HCT116 (cell line): Measurements from ENCODE around the gene STK16. TPM values are rescaled to one million over a fixed set of nuclear protein-coding genes. Genes with fewer than 3 reads are reported as not detected.

Source experiments
- ATAC-seq: fragments of 200-7000 bp; cut with Tn5 transposase; 2 replicates; pipeline ENCODE4 v1.9.1; 2020; ENCODE audit warnings: mild to moderate bottlenecking, moderate library complexity
- BruUV-seq: library from RNA; stranded (reverse); fragments of 400-500 nt; replicated peaks from 2 replicates; lab custom pipeline; 2021; lab: Mats Ljungman, UMichigan
- CTCF ChIA-PET: fragments of 300-600 bp; sonication (Branson Sonifier 250); formaldehyde crosslinking; loops from one replicate; lab custom pipeline; 2021; ENCODE audit warnings: antibody characterized with exemption; lab: Charles Lee
- POLR2A ChIA-PET: fragments of 300-600, 350-600 bp; sonication (Branson Sonifier 250); formaldehyde crosslinking; loops from one replicate; lab custom pipeline; 2021; ENCODE audit warnings: antibody characterized with exemption; lab: Charles Lee
- RAD21 ChIA-PET, 2 experiments: fragments of 300-600 bp; sonication (Branson Sonifier 250); formaldehyde crosslinking; loops; one replicate each; lab custom pipeline; 2023; ENCODE audit warnings: low total read pairs in 2 of 2; ENCODE audit not compliant: uncharacterized antibody in 2 of 2, unreplicated experiment in 2 of 2, low non-redundant PET in 1 of 2; lab: Charles Lee
- DNase-seq: peaks from one replicate; pipeline ENCODE4 v3.0.0-alpha.2; 2010; ENCODE audit warnings: low read depth, low spot score
- H2AFZ ChIP-seq: fragments of 200-600 bp; shearing (Covaris generic), sonication (generic); 2 replicates; pipeline ENCODE4 v1.6.1; 2017; ENCODE audit warnings: low read depth, mixed run types, mixed read lengths, antibody characterized with exemption, low read length; ENCODE audit not compliant: poor library complexity, severe bottlenecking
- H3K27ac ChIP-seq: 2 replicates; pipeline ENCODE4 v1.5.1; 2012; ENCODE audit warnings: low read depth, low read length
- H3K27me3 ChIP-seq: fragments of 200-600 bp; sonication (generic); 2 replicates; pipeline ENCODE4 v1.6.1; 2016; ENCODE audit warnings: mixed run types, low read length, mixed read lengths; ENCODE audit not compliant: insufficient read depth
- H3K36me3 ChIP-seq, 2 experiments: fragments of 200-500 bp in 1 of 2; fragments of 200-600 bp in 1 of 2; sonication (Bioruptor generic) in 1 of 2; sonication (generic) in 1 of 2; 2 replicates each; pipeline versions ENCODE4 v1.5.1 to v1.6.1; 2014 to 2016; ENCODE audit warnings: low read length in 2 of 2, inconsistent platforms in 1 of 2, mixed read lengths in 1 of 2, mixed run types in 1 of 2; ENCODE audit not compliant: insufficient read depth in 2 of 2, control insufficient read depth in 1 of 2
- H3K4me1 ChIP-seq, 2 experiments: fragments of 200-600 bp in 1 of 2; sonication (generic) in 1 of 2; 2 replicates each; pipeline versions ENCODE4 v1.5.1 to v1.6.1; 2012 to 2017; ENCODE audit warnings: low read length in 2 of 2, inconsistent platforms in 1 of 2, mild to moderate bottlenecking in 1 of 2, mixed read lengths in 1 of 2, mixed run types in 1 of 2, moderate library complexity in 1 of 2; ENCODE audit not compliant: insufficient read depth in 2 of 2, control insufficient read depth in 1 of 2
- H3K4me2 ChIP-seq: fragments of 200-600 bp; sonication (generic); 2 replicates; pipeline ENCODE4 v1.6.1; 2017; ENCODE audit warnings: mixed run types, low read length, mixed read lengths
- H3K4me3 ChIP-seq, 2 experiments: fragments of 200-600 bp in 1 of 2; sonication (generic) in 1 of 2; replicated peaks in 1 of 2; 2 replicates each; pipeline ENCODE4 v1.5.1; 2011 to 2016; ENCODE audit warnings: low read length in 2 of 2, control low read depth in 1 of 2, low read depth in 1 of 2, mild to moderate bottlenecking in 1 of 2, mixed read lengths in 1 of 2, mixed run types in 1 of 2
- H3K79me2 ChIP-seq: fragments of 200-600 bp; sonication (generic); 2 replicates; pipeline ENCODE4 v1.6.1; 2017; ENCODE audit warnings: mild to moderate bottlenecking, mixed run types, low read length, moderate library complexity, mixed read lengths; ENCODE audit not compliant: insufficient read depth
- H3K9ac ChIP-seq: fragments of 200-600 bp; sonication (generic); 2 replicates; pipeline ENCODE4 v1.6.1; 2016; ENCODE audit warnings: low read length, mixed read lengths
- H3K9me2 ChIP-seq: fragments of 200-600 bp; sonication (generic), shearing (Covaris generic); 2 replicates; pipeline ENCODE4 v1.6.1; 2017; ENCODE audit warnings: mixed run types, mild to moderate bottlenecking, moderate library complexity; ENCODE audit not compliant: insufficient read depth
- H3K9me3 ChIP-seq, 2 experiments: fragments of 200-500 bp in 1 of 2; fragments of 200-600 bp in 1 of 2; sonication (Bioruptor generic) in 1 of 2; sonication (generic) in 1 of 2; 2 replicates each; pipeline ENCODE4 v1.6.1; 2014 to 2017; ENCODE audit warnings: low read length in 2 of 2, mixed read lengths in 2 of 2, inconsistent platforms in 1 of 2, low read depth in 1 of 2, mild to moderate bottlenecking in 1 of 2, mixed run types in 1 of 2, moderate library complexity in 1 of 2; ENCODE audit not compliant: control insufficient read depth in 1 of 2, insufficient read depth in 1 of 2
- H4K20me1 ChIP-seq: fragments of 200-600 bp; sonication (generic), shearing (Covaris generic); 2 replicates; pipeline ENCODE4 v1.6.1; 2017; ENCODE audit warnings: mixed run types, mild to moderate bottlenecking, moderate library complexity; ENCODE audit not compliant: insufficient read depth
- CBX3 ChIP-seq: IDR thresholded peaks from 2 replicates; pipeline ENCODE4 v1.6.1; 2012; ENCODE audit warnings: low read depth
- CEBPB ChIP-seq: IDR thresholded peaks from 2 replicates; pipeline ENCODE4 v1.6.1; 2012; ENCODE audit warnings: low read depth
- EGR1 ChIP-seq: IDR thresholded peaks from 2 replicates; pipeline ENCODE4 v1.6.1; 2012; ENCODE audit warnings: low read depth
- ELF1 ChIP-seq: IDR thresholded peaks from 2 replicates; pipeline ENCODE4 v1.6.1; 2012; ENCODE audit warnings: low read depth, borderline replicate concordance
- EZH2 ChIP-seq: fragments of 200-600 bp; sonication (generic); IDR thresholded peaks from 2 replicates; pipeline ENCODE4 v1.6.1; 2017; ENCODE audit warnings: antibody characterized with exemption, mixed run types
- EZH2phosphoT487 ChIP-seq: fragments of 200-600 bp; IDR thresholded peaks from 2 replicates; pipeline ENCODE4 v1.6.1; 2018; ENCODE audit warnings: antibody characterized with exemption, borderline replicate concordance
- FOSL1 ChIP-seq: IDR thresholded peaks from 2 replicates; pipeline ENCODE4 v1.6.1; 2012; ENCODE audit warnings: low read depth
- POLR2AphosphoS5 ChIP-seq: IDR thresholded peaks from 2 replicates; pipeline ENCODE4 v1.6.1; 2011; ENCODE audit warnings: mild to moderate bottlenecking, low read depth, low read length, moderate library complexity
- RAD21 ChIP-seq: IDR thresholded peaks from 2 replicates; pipeline ENCODE4 v1.6.1; 2012; ENCODE audit warnings: low read depth, mild to moderate bottlenecking
- SIN3A ChIP-seq: IDR thresholded peaks from 2 replicates; pipeline ENCODE4 v1.6.1; 2012; ENCODE audit warnings: low read depth
- SP1 ChIP-seq: IDR thresholded peaks from 2 replicates; pipeline ENCODE4 v1.6.1; 2012; ENCODE audit warnings: low read depth
- YY1 ChIP-seq: IDR thresholded peaks from 2 replicates; pipeline ENCODE4 v1.6.1; 2011; ENCODE audit warnings: low read length, low read depth, moderate library complexity, mild to moderate bottlenecking; ENCODE audit not compliant: insufficient replicate concordance; ENCODE audit errors: extremely low read depth
- ZFX ChIP-seq: fragments of 450-650 bp; IDR thresholded peaks from 2 replicates; pipeline ENCODE4 v1.6.1; 2017
- intact Hi-C: fragments of 100-400 bp; cut with micrococcal nuclease; formaldehyde crosslinking; loops from 2 replicates; pipeline ENCODE4 v1.10.0; 2022
- total RNA-seq: library from RNA; stranded (reverse); gene quantifications from one replicate; pipeline ENCODE4 v1.2.1, GENCODE V29; 2021; ENCODE audit not compliant: unreplicated experiment
- TF ChIP-seq, protein P1 (sequence below), 3 experiments: fragments of 200-600 bp in 1 of 3; sonication (generic) in 1 of 3; IDR thresholded peaks in 2 of 3; conservative IDR thresholded peaks in 1 of 3; 2 replicates each; pipeline ENCODE4 v1.5.1; 2012 to 2017; ENCODE audit warnings: low read depth in 2 of 3, low read length in 2 of 3, antibody characterized with exemption in 1 of 3, borderline replicate concordance in 1 of 3, control low read depth in 1 of 3, mild to moderate bottlenecking in 1 of 3, mixed read lengths in 1 of 3, mixed run types in 1 of 3, moderate library complexity in 1 of 3; ENCODE audit not compliant: insufficient read depth in 1 of 3
- TF ChIP-seq, protein P2 (sequence below): IDR thresholded peaks from 2 replicates; pipeline ENCODE4 v1.6.1; 2012; ENCODE audit warnings: low read depth
- TF ChIP-seq, protein P3 (sequence below): IDR thresholded peaks from 2 replicates; pipeline ENCODE4 v1.6.1; 2011; ENCODE audit warnings: mild to moderate bottlenecking, low read length, moderate library complexity; ENCODE audit not compliant: insufficient replicate concordance; ENCODE audit errors: extremely low read depth

Gene STK16
- total RNA-seq, 1 experiment from 2014 or later = 31.4 TPM

DNA sequence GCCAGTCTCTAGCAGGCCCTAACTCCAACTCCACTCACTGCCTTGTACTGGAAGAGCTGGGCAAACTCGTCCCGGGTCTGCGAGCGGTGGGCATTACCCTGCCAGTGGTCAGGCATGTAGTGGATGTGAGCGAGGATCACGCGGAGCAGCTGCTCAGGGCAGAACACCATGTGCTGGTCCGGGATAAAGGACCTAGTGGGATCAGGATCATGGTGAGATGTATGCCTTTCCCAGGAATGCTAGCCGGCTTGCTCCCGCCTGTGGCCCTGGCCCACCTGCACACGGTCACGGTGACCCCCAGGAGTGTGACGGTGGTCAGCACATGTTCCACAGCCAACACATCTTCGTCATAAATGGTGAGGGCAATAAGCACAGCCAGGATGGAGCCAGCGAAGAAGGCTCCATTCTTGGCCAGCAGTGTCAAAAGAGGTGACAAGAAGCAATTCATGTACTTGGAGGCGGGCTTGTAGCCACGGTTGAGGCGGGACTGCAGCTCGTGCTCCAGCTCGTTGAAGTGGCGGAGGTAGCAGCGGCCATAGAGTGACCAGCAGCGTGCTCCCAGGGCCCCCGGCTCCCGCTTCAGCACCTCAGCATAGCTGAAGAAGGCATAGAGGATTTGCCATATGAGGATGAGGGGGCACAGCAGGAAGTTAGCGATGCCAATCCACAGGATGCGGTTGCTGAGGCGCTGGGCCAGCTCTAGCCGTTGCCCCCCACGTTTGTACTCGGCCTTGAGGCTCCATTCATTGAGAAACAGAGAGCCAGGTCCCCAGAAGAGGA, 21.3 kb upstream of the STK16 start:
- Histone ChIP-seq H2AFZ (no peak overlapping the region), H3K4me2 (no peak overlapping the region), H3K27me3 (no peaks in the 10 kb centered on the region), H3K4me3 (no peak overlapping the region), H3K79me2 (peaks cover 16% of the 10 kb centered on the region), H3K27ac (no peak overlapping the region), H3K9me3 (no peaks in the 10 kb centered on the region), H3K9me2 (no peaks in the 10 kb centered on the region), H4K20me1 (no peaks in the 10 kb centered on the region), H3K4me1 (peaks cover 11 to 19% of the 10 kb centered on the region in 2 experiments; a peak in 3 of 4 replicates), H3K36me3 (peaks cover 25 to 26% of the 10 kb centered on the region in 2 experiments; a peak in 3 of 4 replicates), H3K9ac (no peak overlapping the region)
- ChIA-PET RAD21 (no interaction called here), POLR2A (no interaction called here), CTCF (no interaction called here)
- DNase-seq = no peak
- no peak for ATAC-seq
- BruUV-seq = no TSS peak
- intact Hi-C loops = no loop called here
- TF ChIP-seq, protein P1, sequence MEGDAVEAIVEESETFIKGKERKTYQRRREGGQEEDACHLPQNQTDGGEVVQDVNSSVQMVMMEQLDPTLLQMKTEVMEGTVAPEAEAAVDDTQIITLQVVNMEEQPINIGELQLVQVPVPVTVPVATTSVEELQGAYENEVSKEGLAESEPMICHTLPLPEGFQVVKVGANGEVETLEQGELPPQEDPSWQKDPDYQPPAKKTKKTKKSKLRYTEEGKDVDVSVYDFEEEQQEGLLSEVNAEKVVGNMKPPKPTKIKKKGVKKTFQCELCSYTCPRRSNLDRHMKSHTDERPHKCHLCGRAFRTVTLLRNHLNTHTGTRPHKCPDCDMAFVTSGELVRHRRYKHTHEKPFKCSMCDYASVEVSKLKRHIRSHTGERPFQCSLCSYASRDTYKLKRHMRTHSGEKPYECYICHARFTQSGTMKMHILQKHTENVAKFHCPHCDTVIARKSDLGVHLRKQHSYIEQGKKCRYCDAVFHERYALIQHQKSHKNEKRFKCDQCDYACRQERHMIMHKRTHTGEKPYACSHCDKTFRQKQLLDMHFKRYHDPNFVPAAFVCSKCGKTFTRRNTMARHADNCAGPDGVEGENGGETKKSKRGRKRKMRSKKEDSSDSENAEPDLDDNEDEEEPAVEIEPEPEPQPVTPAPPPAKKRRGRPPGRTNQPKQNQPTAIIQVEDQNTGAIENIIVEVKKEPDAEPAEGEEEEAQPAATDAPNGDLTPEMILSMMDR (IDR thresholded peaks at IDR 0.05 in 2 of 3, conservative IDR thresholded peaks at IDR 0.05 in 1 of 3; ENCODE audit: borderline replicate concordance in 1 of 3, insufficient read depth in 1 of 3, low read depth in 2 of 3, low read length in 2 of 3) = no peak
- no peak for TF ChIP-seq EGR1
- TF ChIP-seq EZH2phosphoT487 = no peak
- no peak for TF ChIP-seq CEBPB
- TF ChIP-seq ZFX = no peak
- TF ChIP-seq EZH2 = no peak
- no peak for TF ChIP-seq SP1
- TF ChIP-seq CBX3 = no peak
- TF ChIP-seq ELF1 = no peak
- no peak for TF ChIP-seq SIN3A
- TF ChIP-seq, protein P2, sequence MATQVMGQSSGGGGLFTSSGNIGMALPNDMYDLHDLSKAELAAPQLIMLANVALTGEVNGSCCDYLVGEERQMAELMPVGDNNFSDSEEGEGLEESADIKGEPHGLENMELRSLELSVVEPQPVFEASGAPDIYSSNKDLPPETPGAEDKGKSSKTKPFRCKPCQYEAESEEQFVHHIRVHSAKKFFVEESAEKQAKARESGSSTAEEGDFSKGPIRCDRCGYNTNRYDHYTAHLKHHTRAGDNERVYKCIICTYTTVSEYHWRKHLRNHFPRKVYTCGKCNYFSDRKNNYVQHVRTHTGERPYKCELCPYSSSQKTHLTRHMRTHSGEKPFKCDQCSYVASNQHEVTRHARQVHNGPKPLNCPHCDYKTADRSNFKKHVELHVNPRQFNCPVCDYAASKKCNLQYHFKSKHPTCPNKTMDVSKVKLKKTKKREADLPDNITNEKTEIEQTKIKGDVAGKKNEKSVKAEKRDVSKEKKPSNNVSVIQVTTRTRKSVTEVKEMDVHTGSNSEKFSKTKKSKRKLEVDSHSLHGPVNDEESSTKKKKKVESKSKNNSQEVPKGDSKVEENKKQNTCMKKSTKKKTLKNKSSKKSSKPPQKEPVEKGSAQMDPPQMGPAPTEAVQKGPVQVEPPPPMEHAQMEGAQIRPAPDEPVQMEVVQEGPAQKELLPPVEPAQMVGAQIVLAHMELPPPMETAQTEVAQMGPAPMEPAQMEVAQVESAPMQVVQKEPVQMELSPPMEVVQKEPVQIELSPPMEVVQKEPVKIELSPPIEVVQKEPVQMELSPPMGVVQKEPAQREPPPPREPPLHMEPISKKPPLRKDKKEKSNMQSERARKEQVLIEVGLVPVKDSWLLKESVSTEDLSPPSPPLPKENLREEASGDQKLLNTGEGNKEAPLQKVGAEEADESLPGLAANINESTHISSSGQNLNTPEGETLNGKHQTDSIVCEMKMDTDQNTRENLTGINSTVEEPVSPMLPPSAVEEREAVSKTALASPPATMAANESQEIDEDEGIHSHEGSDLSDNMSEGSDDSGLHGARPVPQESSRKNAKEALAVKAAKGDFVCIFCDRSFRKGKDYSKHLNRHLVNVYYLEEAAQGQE = no peak
- TF ChIP-seq RAD21 = no peak
- no peak for TF ChIP-seq YY1
- no peak for TF ChIP-seq POLR2AphosphoS5
- TF ChIP-seq, protein P3, sequence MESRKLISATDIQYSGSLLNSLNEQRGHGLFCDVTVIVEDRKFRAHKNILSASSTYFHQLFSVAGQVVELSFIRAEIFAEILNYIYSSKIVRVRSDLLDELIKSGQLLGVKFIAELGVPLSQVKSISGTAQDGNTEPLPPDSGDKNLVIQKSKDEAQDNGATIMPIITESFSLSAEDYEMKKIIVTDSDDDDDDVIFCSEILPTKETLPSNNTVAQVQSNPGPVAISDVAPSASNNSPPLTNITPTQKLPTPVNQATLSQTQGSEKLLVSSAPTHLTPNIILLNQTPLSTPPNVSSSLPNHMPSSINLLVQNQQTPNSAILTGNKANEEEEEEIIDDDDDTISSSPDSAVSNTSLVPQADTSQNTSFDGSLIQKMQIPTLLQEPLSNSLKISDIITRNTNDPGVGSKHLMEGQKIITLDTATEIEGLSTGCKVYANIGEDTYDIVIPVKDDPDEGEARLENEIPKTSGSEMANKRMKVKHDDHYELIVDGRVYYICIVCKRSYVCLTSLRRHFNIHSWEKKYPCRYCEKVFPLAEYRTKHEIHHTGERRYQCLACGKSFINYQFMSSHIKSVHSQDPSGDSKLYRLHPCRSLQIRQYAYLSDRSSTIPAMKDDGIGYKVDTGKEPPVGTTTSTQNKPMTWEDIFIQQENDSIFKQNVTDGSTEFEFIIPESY = no peak
- no peak for TF ChIP-seq FOSL1
